Activated T-helper 1 cell treated with anti-CD3 and anti-CD28 coated beads, Interleukin-12 subunit alpha, Interleukin-12 subunit beta, Interleukin-2, Interleukin-4 antibody, amounts not matched to agents 30 ng/mL and 10 ng/mL and 1 ng/mL, durations not matched to agents 14 hours and 24 hours and 36 hours (primary cell): ENCODE data around the gene LRRIQ1. TPM values are rescaled to one million over a fixed set of nuclear protein-coding genes. Genes with fewer than 3 reads are reported as not detected.

Experiments
- DNase-seq: peaks from one replicate; pipeline ENCODE4 v3.0.0; 2021; ENCODE audit warnings: low spot score
- H3K27ac Mint-ChIP-seq: one replicate; pipeline ENCODE4 v1.8.0; 2021; ENCODE audit warnings: mild to moderate bottlenecking, mixed read lengths
- H3K27me3 Mint-ChIP-seq: one replicate; pipeline ENCODE4 v1.8.0; 2022; ENCODE audit warnings: mild to moderate bottlenecking, moderate library complexity, mixed read lengths; ENCODE audit not compliant: insufficient read depth
- H3K36me3 Mint-ChIP-seq: one replicate; pipeline ENCODE4 v1.8.0; 2021; ENCODE audit warnings: low read depth, mixed read lengths
- H3K4me1 Mint-ChIP-seq: one replicate; pipeline ENCODE4 v1.8.0; 2021; ENCODE audit warnings: low read depth, mixed read lengths
- H3K4me3 Mint-ChIP-seq: one replicate; pipeline ENCODE4 v1.8.0; 2021; ENCODE audit warnings: mild to moderate bottlenecking, moderate library complexity, mixed read lengths
- H3K9me3 Mint-ChIP-seq: one replicate; pipeline ENCODE4 v1.8.0; 2021; ENCODE audit warnings: mixed read lengths
- intact Hi-C: fragments of 100-400 bp; cut with micrococcal nuclease; formaldehyde crosslinking; loops from one replicate; pipeline ENCODE4 v1.15.1; 2024
- total RNA-seq: library from RNA; stranded (reverse); gene quantifications from 2 replicates; pipeline ENCODE4 v1.2.3, GENCODE V29; 2022

LRRIQ1 gene
- total RNA-seq, 1 donor from 2014 or later, result not detected

DNA sequence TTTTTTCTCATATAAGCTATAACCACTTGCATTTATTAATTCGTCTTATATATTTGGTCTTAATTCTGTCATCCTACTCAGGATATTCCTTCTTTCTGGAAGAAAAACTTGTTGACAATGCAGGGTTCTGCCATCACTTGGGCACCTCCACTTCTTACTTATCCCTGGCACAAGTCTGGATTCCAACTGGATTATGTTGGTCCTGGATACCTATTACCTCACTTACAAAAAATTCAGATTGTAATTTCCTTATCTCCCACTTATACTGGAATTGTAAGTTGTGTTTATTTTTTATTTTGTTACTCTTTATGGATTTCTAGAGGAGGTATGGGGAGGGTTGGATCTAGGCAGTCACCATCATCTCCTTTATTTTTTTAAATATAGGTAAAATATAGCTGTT, 36.7 kb downstream of the LRRIQ1 start:
- Mint-ChIP-seq H3K27me3 (no peaks in the 10 kb centered on the region), H3K27ac (no peak overlapping the region), H3K9me3 (no peaks in the 10 kb centered on the region), H3K36me3 (no peaks in the 10 kb centered on the region), H3K4me3 (no peak overlapping the region), H3K4me1 (no peaks in the 10 kb centered on the region)
- intact Hi-C loops, result no loop called here
- DNase-seq, result no peak

DNA sequence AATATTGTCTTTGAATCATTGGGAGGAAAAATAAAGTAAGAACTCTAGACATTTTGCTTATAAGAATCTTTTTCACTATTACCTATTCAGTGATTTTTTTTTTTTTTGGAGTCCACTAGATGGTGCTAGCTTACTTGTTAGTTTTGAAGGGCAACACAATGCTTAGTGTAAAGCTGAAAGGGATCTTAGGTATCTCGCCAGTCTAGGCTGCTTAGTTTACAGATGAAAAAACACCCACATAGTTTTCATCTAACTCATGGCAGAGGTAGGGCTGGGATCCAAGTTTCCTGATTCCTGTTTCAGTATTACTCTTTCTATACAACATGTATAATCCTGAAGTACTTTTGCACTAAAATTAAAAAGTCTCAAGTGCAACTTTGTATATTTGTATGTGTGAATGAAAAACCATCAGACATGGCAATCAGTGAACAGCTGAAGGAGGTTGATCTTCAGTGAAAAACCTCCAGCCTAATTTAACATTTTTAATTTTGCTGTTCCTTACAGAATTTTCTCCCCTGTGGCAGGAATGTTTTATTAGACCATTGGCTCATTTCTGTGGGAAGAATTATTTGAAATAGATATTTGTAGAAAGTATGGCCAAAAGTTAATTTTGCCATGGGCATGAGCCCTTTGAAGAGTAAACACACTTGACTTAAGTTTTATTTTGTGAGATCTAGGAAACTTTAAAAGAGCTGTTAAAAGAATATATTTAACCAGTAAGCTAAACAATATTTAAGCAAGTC, 40.7 kb downstream of the LRRIQ1 start:
- Mint-ChIP-seq H3K27ac (no peak overlapping the region), H3K4me3 (no peak overlapping the region), H3K36me3 (no peaks in the 10 kb centered on the region), H3K9me3 (no peaks in the 10 kb centered on the region), H3K27me3 (no peaks in the 10 kb centered on the region), H3K4me1 (no peaks in the 10 kb centered on the region)
- no peak for DNase-seq
- intact Hi-C loops, result loop anchor here (2.0 to 5.0 kb wide), 2 partner anchors 370 to 844 kb away; no protein-coding TSS in a partner anchor

DNA sequence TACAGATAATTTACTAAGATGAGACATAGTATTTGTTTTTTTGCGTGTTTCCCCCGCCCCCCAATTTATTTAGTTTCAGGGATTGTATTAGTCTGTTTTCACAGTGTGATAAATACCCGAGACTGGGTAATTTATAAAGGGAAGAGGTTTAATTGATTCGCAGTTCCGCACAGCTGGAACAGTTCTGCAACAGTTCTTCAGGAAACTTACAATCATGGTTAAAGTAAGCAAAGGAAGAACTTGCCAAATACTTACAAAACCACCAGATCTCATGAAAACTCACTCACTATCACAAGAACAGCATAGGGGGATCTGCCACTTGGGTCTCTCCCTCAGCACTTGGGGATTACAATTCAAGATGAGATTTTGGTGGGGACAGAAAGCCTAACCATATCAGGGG, 48.9 kb downstream of the LRRIQ1 start:
- intact Hi-C loops, result no loop called here
- Mint-ChIP-seq H3K4me1 (no peaks in the 10 kb centered on the region), H3K4me3 (no peak overlapping the region), H3K36me3 (no peaks in the 10 kb centered on the region), H3K27me3 (no peaks in the 10 kb centered on the region), H3K9me3 (no peaks in the 10 kb centered on the region), H3K27ac (no peak overlapping the region)
- DNase-seq, result no peak

DNA sequence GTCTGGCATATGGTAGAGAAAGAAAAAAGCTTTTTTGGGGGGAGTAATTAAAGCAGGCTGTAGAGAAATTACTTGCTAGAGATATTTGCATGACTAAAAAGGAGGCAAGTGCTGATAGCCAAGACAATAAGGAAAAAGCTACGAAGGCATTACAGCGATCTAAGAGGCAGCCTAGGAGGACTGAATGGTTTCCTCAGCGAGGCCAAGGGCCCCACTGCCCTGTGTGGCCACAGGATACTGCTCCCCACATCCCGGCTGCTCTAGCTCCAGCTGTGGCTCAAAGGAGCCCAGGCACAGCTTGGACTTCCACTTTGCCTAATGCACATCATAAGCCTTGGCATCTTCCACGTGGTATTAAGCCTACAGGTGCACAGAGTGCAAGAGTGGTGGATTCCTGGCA, 53.6 kb downstream of the LRRIQ1 start:
- no peak overlapping the region for H3K27ac Mint-ChIP-seq

DNA sequence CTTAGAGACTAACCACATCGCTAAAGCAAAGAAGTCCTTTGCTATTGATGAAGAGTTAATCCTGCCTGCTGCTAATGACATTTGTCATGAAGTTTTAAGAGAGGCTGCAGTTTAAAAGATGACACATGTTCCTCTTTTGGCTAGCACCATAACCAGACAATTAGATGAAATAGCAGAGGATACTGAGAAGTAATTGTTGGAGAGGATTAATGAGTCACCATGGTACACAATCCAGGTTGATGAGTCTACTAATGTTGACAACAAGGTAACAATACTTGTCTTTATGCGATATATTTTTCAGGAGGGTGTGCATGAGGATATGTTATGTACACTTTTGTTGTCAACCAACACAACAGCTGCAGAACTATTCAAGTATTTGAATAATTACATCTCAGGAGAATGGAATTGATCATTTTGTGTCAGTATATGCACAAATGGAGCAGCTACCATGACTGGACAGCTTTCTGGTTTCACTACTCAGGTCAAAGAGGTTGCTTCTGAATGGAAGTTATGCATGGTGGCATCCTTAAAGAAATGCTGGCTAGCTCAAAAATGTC, 56.7 kb downstream of the LRRIQ1 start:
- Mint-ChIP-seq H3K4me3 (no peak overlapping the region), H3K9me3 (no peaks in the 10 kb centered on the region), H3K27me3 (no peaks in the 10 kb centered on the region), H3K36me3 (no peaks in the 10 kb centered on the region), H3K4me1 (no peaks in the 10 kb centered on the region), H3K27ac (no peak overlapping the region)
- intact Hi-C loops, result no loop called here
- no peak for DNase-seq

More for the DNA sequence above, 53.6 kb downstream of the LRRIQ1 start:
- no peaks in the 10 kb centered on the region for H3K4me1 Mint-ChIP-seq
- H3K9me3 Mint-ChIP-seq, result no peaks in the 10 kb centered on the region
- no peak for DNase-seq
- no peak overlapping the region for H3K4me3 Mint-ChIP-seq
- H3K27me3 Mint-ChIP-seq, result no peaks in the 10 kb centered on the region
- no peaks in the 10 kb centered on the region for H3K36me3 Mint-ChIP-seq
- intact Hi-C loops, result no loop called here

DNA sequence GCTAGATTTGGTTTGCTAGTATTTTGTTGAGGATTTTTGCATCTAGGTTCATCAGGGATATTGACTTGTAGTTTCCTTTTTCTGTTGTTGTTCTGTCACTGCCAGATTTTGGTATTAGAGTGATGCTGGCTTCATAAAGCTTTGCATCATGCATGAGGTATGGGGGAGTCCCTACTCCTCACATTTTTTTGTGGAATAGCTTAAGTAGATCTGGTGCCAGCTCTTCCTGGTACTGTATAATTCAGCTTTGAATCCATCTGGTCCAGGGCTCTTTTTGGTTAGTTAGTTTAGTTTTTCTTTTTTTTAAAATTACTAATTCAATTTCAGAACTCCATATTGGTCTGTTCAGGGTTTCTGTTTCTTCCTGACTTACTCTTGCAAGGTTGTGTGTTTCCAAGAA, 59.4 kb downstream of the LRRIQ1 start:
- intact Hi-C loops, result no loop called here
- no peaks in the 10 kb centered on the region for H3K4me1 Mint-ChIP-seq
- H3K27me3 Mint-ChIP-seq, result no peaks in the 10 kb centered on the region
- DNase-seq, result no peak
- no peaks in the 10 kb centered on the region for H3K9me3 Mint-ChIP-seq
- no peak overlapping the region for H3K4me3 Mint-ChIP-seq
- no peak overlapping the region for H3K27ac Mint-ChIP-seq
- H3K36me3 Mint-ChIP-seq, result no peaks in the 10 kb centered on the region

DNA sequence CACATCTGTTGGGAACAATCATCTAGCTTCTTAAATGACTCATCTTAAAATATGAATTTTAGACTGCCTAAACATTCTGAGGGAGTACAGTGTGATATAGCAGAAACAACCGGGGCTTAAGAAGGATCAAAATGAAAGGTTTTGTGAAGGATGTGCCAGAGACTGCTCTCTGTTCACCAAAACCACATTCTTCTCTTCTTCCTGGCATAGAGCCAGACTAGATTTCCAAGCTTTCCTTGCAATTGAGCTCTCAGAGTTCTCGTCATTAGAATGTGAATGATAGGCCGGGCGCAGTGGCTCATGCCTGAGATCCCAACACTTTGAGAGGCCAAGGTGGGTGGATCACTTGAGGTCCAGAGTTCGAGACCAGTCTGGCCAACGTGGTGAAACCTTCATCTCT, 94.5 kb downstream of the LRRIQ1 start:
- Mint-ChIP-seq H3K4me3 (no peak overlapping the region), H3K27me3 (no peaks in the 10 kb centered on the region), H3K4me1 (no peaks in the 10 kb centered on the region), H3K9me3 (no peaks in the 10 kb centered on the region), H3K36me3 (no peaks in the 10 kb centered on the region), H3K27ac (no peak overlapping the region)
- no peak for DNase-seq
- intact Hi-C loops, result no loop called here

DNA sequence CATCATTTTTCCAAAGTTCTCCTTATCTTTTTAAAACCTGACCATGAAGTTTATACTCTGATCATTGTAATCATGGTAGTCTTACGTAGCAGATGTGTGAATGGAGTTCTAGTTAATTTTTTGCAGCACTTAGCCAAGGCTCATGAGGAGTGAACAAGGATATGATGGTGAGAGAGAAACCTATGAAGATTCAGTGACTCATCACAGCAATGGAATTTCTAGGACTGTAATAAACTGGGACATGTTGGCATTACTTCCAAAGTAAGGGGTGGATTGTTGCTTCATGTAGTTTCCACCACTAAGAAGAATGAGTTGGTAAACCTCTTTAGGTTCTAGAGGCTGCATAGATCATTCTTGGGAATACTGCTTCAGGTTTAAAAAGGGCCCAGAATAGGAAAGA, 102.7 kb downstream of the LRRIQ1 start:
- H3K4me1 Mint-ChIP-seq, result no peaks in the 10 kb centered on the region
- H3K27ac Mint-ChIP-seq, result no peak overlapping the region
- H3K4me3 Mint-ChIP-seq, result no peak overlapping the region
- no peak for DNase-seq
- no peaks in the 10 kb centered on the region for H3K36me3 Mint-ChIP-seq
- no peaks in the 10 kb centered on the region for H3K9me3 Mint-ChIP-seq
- intact Hi-C loops, result no loop called here
- no peaks in the 10 kb centered on the region for H3K27me3 Mint-ChIP-seq

DNA sequence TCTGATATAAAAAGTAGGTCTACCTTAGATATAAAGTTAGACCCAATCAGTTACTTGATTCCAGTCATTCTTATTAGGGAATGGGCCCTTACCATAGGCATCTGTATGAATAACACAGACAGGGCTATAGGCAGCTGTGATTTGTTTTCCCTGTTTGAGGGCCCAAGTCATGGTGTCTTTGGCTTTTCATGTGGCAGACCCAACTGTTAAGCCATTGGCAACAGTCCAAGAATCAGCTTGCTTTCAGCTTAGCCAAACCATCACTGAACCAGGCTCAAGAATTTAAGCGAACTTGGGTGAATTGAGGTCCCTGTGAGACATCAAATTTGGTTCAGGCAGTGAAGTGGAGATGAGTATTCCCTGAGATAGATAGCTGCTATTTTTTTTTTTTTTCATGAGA, 111.2 kb downstream of the LRRIQ1 start:
- H3K4me1 Mint-ChIP-seq, result no peaks in the 10 kb centered on the region
- H3K4me3 Mint-ChIP-seq, result no peak overlapping the region
- no peak overlapping the region for H3K27ac Mint-ChIP-seq
- H3K9me3 Mint-ChIP-seq, result no peaks in the 10 kb centered on the region
- no peaks in the 10 kb centered on the region for H3K27me3 Mint-ChIP-seq
- intact Hi-C loops, result no loop called here
- no peaks in the 10 kb centered on the region for H3K36me3 Mint-ChIP-seq
- no peak for DNase-seq

DNA sequence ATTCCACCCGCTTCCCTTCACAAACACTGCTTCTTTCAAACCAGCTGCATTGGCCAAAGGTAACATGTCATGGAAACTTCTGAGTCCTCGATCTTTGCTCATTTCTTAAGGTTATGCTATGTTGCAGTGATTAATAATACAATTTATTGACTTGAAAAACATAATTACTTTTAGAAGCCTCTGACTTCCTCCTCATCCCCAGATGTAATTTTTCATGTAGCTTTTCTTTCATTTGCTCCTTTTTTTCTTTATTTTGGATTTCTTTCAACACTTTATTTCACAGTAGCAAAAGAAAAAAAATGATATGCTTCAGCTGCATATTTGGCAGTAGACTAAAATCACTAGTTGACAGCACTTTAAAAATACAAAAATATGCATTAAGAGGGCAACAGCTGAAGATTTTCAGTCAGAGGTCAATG, 116.2 kb downstream of the LRRIQ1 start:
- Mint-ChIP-seq H3K36me3 (no peaks in the 10 kb centered on the region), H3K27ac (no peak overlapping the region), H3K9me3 (no peaks in the 10 kb centered on the region), H3K4me1 (no peaks in the 10 kb centered on the region), H3K4me3 (no peak overlapping the region), H3K27me3 (no peaks in the 10 kb centered on the region)
- intact Hi-C loops, result no loop called here
- no peak for DNase-seq

DNA sequence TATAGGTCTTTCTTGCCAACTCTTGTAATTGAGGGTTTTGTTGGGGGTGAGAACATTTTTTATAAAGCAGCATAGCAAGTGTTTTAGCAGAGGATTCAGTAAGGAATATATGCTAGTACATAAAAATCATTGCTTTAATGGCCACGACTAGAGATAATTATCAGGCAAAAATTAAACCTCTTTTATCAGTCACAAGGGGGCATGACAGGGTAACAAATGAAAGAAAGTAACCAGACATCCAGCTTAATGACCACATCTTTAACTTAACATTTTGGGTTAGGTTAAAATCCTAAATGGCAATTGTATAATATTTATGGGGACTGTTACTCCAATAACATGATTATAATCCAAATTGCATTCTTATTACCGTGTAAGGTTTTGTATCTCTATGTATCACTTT, 119.6 kb downstream of the LRRIQ1 start:
- Mint-ChIP-seq H3K27me3 (no peaks in the 10 kb centered on the region), H3K36me3 (no peaks in the 10 kb centered on the region), H3K27ac (no peak overlapping the region), H3K9me3 (no peaks in the 10 kb centered on the region), H3K4me3 (no peak overlapping the region), H3K4me1 (no peaks in the 10 kb centered on the region)
- no peak for DNase-seq
- intact Hi-C loops, result no loop called here

DNA sequence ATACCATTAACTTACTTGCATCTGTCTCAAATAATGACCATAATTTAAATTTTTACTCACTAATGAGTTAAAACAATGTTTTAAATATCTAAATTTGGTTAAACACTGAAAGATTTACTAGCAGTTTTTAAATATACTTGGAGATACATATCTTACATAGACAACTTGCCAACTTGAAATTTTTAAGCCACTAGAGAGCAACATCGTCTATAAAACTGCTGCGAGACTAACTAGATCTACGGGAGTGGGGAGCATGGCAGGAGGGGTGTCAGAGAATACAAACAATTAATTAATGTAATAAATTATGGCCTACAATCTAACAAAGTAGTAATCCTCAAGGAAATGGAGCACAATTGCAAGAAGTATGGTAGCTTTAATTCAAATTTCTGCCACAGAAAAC, 120.4 kb downstream of the LRRIQ1 start:
- no peak overlapping the region for H3K27ac Mint-ChIP-seq
- intact Hi-C loops, result no loop called here
- DNase-seq, result no peak
- H3K36me3 Mint-ChIP-seq, result no peaks in the 10 kb centered on the region
- no peaks in the 10 kb centered on the region for H3K27me3 Mint-ChIP-seq
- no peak overlapping the region for H3K4me3 Mint-ChIP-seq
- no peaks in the 10 kb centered on the region for H3K9me3 Mint-ChIP-seq
- no peaks in the 10 kb centered on the region for H3K4me1 Mint-ChIP-seq

DNA sequence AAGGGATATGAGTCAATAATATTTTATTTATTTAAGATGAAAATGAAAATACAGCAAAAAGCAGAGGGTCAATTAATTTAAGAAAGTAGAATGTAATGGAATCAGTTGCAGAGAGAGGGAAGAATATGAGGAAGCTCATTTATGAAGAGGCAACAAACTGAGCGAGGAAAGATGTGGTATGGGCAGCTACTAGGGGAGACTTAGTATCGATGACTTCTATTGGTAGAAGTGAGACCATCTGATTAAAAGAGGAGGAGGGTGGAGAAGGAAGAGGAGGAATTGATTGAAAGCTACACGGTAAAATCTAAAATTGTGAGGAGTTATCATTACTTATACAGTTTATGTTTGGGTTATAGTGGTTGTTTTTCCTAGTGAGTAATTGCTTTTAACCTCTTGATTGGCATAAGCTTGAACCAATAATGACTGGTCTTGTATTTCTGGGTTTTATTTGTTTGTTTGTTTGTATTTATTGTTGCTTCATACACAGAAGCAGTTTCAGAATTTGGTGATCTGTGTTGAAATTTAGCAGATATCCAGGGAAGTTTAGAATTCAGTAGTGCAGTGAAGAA, 121.0 kb downstream of the LRRIQ1 start:
- H3K4me3 Mint-ChIP-seq, result no peak overlapping the region
- no peaks in the 10 kb centered on the region for H3K36me3 Mint-ChIP-seq
- H3K9me3 Mint-ChIP-seq, result no peaks in the 10 kb centered on the region
- no peak overlapping the region for H3K27ac Mint-ChIP-seq
- intact Hi-C loops, result no loop called here
- H3K4me1 Mint-ChIP-seq, result no peaks in the 10 kb centered on the region
- no peak for DNase-seq
- H3K27me3 Mint-ChIP-seq, result no peaks in the 10 kb centered on the region
